Suprapubic skin (tissue), 4 donors: ENCODE data around the gene COLGALT1. TPM values are rescaled to one million over a fixed set of nuclear protein-coding genes. Genes with fewer than 3 reads are reported as not detected.
"Not testable (repeated sequence)": the region's sequence is repeated elsewhere in the genome, so short reads cannot be mapped to it uniquely, and the experiment has no call there.

Source experiments
- DNase-seq, 2 donors: peaks; one replicate each; pipeline ENCODE4 v3.0.0-alpha.2; 2019; ENCODE audit warnings: low spot score in 2 of 2
- H3K27ac ChIP-seq: fragments of 200-600 bp; sonication (generic); one replicate; pipeline ENCODE4 v1.5.1; 2019
- H3K27me3 ChIP-seq: fragments of 200-600 bp; sonication (generic); one replicate; pipeline ENCODE4 v1.5.1; 2019
- H3K36me3 ChIP-seq: fragments of 200-600 bp; sonication (generic); one replicate; pipeline ENCODE4 v1.5.1; 2019
- H3K4me1 ChIP-seq: fragments of 200-600 bp; sonication (generic); one replicate; pipeline ENCODE4 v1.5.1; 2019
- H3K4me3 ChIP-seq: fragments of 200-600 bp; sonication (generic); one replicate; pipeline ENCODE4 v1.5.1; 2019; ENCODE audit warnings: mild to moderate bottlenecking
- H3K9me3 ChIP-seq: fragments of 200-600 bp; sonication (generic); one replicate; pipeline ENCODE4 v1.5.1; 2019
- EP300 ChIP-seq: sonication (generic); formaldehyde crosslinking; IDR thresholded peaks from one replicate; pipeline ENCODE4 v1.6.1; 2017; ENCODE audit warnings: antibody characterized with exemption
- POLR2A ChIP-seq, 2 donors: fragments of 450-650 bp; IDR thresholded peaks; one replicate each; pipeline ENCODE4 v1.6.1; 2017; ENCODE audit warnings: antibody characterized with exemption in 2 of 2, mild to moderate bottlenecking in 2 of 2, moderate library complexity in 2 of 2
- POLR2AphosphoS5 ChIP-seq, 3 donors: sonication (generic); formaldehyde crosslinking; IDR thresholded peaks; one replicate each; pipeline ENCODE4 v1.6.1; 2017; ENCODE audit warnings: antibody characterized with exemption in 3 of 3
- WGBS: methylation state at CpG from one replicate; pipeline ENCODE4 v1.1.5; 2018; 5-methylcytosine and 5-hydroxymethylcytosine counted together
- total RNA-seq, 4 donors: library from RNA; depleted of rRNA; stranded (reverse); fragments of >200 nt; gene quantifications; one replicate each; pipeline ENCODE4 v1.1.0, GENCODE V29; 2016
- TF ChIP-seq, protein P1 (sequence below), 2 donors: fragments of 200-600 bp in 1 of 2; fragments of 450-650 bp in 1 of 2; sonication (generic) in 1 of 2; IDR thresholded peaks; one replicate each; pipeline ENCODE4 v1.5.1; 2016 to 2019; ENCODE audit warnings: antibody characterized with exemption in 2 of 2, mild to moderate bottlenecking in 1 of 2, moderate library complexity in 1 of 2

The COLGALT1 gene
- 10 to 100 TPM; 52.4 to 83.8 (median 60.7) TPM for total RNA-seq

DNA sequence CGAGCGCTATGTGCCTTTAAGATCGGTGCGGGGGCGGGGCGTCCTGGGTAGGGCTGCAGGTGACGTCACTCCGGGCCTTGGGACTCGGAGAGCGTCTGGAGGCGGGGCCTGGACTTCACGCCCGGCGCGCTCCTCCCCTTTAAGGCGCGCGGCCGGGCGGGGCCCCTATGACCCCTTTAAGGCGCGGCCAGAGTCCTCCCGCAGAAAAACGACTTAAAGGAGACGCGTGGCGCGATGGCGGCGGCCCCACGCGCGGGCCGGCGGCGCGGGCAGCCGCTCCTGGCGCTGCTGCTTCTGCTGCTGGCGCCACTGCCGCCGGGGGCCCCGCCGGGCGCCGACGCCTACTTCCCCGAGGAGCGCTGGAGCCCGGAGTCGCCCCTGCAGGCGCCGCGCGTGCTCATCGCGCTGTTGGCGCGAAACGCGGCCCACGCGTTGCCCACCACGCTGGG lies at the start of gene COLGALT1:
Gene COLGALT1 (plus strand): TSS at position 170 of the 449 bp plus-strand sequence. CDS start 65 bp downstream, at position 235.
- peak; percentile 99 for DNase-seq
- Histone ChIP-seq H3K27me3 (no peaks in the 10 kb centered on the region), H3K4me1 (peaks cover 44% of the 10 kb centered on the region), H3K9me3 (no peaks in the 10 kb centered on the region), H3K36me3 (peaks cover 22% of the 10 kb centered on the region), H3K4me3 (peak within 1 kb of the TSS; percentile 95), H3K27ac (peak within 1 kb of the TSS; percentile 86)
- TF ChIP-seq EP300 (no peak), POLR2A (IDR thresholded peaks at IDR 0.05) (peak in 1 of 2 donors; percentile 16)
- WGBS: no CpG with 5 or more reads among the region's 64 CpGs

DNA sequence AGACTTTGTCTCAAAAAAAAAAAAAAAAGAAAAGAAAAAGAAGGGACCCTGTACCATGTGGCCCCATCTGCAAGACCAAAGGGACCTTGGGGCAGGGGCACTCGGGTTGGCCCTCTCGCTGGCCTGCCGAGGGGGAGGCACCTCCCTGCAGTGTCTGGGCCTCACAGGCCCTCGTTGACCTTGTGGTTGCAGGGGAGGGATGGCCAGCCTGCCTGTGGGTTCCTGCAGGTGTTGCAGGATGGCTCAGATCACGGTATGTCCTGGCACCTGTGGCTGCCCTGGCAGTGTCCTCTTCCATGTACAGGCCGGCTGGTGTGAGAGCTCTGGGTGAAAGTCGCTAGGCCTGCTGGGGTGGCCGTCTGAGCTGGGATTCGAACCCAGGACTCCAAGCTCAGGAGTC lies 48.7 kb upstream of the COLGALT1 start:
- peaks cover 12% of the 10 kb centered on the region for H3K36me3 ChIP-seq
- 81% methylated on average over 9 of the region's 9 CpGs for WGBS
- H3K4me3 ChIP-seq: no peak overlapping the region
- H3K9me3 ChIP-seq: no peaks in the 10 kb centered on the region
- no peaks in the 10 kb centered on the region for H3K27me3 ChIP-seq
- DNase-seq: no peak
- peaks cover 30% of the 10 kb centered on the region for H3K4me1 ChIP-seq
- TF ChIP-seq POLR2A (IDR thresholded peaks at IDR 0.05) (no peak), POLR2AphosphoS5 (IDR thresholded peaks at IDR 0.05) (no peak), EP300 (no peak)
- TF ChIP-seq, protein P1, sequence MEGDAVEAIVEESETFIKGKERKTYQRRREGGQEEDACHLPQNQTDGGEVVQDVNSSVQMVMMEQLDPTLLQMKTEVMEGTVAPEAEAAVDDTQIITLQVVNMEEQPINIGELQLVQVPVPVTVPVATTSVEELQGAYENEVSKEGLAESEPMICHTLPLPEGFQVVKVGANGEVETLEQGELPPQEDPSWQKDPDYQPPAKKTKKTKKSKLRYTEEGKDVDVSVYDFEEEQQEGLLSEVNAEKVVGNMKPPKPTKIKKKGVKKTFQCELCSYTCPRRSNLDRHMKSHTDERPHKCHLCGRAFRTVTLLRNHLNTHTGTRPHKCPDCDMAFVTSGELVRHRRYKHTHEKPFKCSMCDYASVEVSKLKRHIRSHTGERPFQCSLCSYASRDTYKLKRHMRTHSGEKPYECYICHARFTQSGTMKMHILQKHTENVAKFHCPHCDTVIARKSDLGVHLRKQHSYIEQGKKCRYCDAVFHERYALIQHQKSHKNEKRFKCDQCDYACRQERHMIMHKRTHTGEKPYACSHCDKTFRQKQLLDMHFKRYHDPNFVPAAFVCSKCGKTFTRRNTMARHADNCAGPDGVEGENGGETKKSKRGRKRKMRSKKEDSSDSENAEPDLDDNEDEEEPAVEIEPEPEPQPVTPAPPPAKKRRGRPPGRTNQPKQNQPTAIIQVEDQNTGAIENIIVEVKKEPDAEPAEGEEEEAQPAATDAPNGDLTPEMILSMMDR (IDR thresholded peaks at IDR 0.05): no peak
- no peak overlapping the region for H3K27ac ChIP-seq

DNA sequence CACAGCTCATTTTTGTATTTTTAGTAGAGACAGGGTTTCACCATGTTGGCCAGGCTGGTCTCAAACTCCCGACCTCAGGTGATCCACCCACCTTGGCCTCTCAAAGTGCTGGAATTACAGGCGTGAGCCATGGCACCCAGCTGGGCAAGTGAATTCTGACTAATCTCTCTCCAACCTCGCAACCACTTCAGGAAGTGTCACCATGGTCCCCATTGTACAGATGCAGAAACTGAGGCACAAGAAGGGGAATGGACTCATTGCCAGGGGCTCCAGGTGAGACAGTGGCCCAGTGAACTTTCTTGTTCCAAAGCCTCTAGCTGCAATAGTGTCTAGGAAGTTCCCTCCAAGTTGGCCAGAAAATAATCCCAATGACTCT lies 46.9 kb upstream of the COLGALT1 start:
- H3K4me1 ChIP-seq: peaks cover 45% of the 10 kb centered on the region
- H3K4me3 ChIP-seq, H3K9me3 ChIP-seq, H3K27me3 ChIP-seq, DNase-seq: not testable (repeated sequence)
- peak overlapping the region; percentile 0 for H3K27ac ChIP-seq
- WGBS: 81% methylated on average over 3 of the region's 3 CpGs
- H3K36me3 ChIP-seq: peaks cover 12% of the 10 kb centered on the region

DNA sequence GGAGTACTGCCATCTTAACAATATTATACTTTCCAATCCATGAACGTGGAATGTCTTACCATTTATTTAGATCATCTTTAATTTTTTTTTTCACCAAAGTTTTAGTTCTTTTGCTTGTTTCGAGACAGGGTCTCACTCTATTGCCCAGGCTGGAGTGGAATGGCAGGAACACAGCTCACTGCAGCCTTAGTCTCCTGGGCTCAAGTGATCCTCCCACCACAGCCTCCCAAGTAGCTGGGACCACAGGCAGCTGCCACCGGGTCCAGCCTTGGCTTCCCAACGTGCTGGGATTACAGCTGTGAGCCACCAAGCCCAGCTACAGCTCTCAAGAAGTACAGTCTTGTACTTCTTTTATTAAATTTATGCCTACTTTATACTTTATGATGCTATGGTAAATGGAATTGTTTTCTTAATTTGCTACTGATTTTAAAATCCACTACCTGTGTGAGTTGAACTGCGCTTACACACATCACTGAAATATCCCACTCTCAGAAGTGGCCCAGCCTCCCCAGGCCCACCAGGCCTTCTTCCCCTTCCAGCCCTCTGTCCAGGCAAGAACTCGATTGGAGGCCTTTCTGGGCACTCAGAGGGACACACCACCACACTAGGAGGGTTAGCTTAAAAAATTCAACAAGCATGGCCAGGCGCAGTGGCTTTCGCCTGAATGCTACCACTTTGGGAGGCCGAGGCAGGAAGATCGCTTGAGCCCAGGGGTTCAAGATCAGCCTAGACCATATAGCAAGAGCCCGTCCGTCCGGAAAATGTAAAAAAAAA lies 45.0 kb upstream of the COLGALT1 start:
- peaks cover 42% of the 10 kb centered on the region for H3K4me1 ChIP-seq
- TF ChIP-seq POLR2AphosphoS5 (IDR thresholded peaks at IDR 0.05) (no peak), EP300 (no peak)
- TF ChIP-seq, protein P1 (IDR thresholded peaks at IDR 0.05): no peak
- H3K36me3 ChIP-seq: peaks cover 6% of the 10 kb centered on the region
- WGBS: 44% methylated on average over 13 of the region's 13 CpGs
- peak overlapping the region; percentile 71 for H3K4me3 ChIP-seq
- peak overlapping the region; percentile 95 for H3K27ac ChIP-seq
- no peaks in the 10 kb centered on the region for H3K27me3 ChIP-seq
- no peaks in the 10 kb centered on the region for H3K9me3 ChIP-seq
- no peak for DNase-seq

- TF ChIP-seq POLR2AphosphoS5 (IDR thresholded peaks at IDR 0.05): peak; percentile 5 to 98 (median 13)
- TF ChIP-seq EP300: no peak
- TF ChIP-seq POLR2A (IDR thresholded peaks at IDR 0.05): peak in 1 of 2 donors; percentile 40
- TF ChIP-seq, protein P1 (IDR thresholded peaks at IDR 0.05): peak in 1 of 2 donors; percentile 22
- 0% methylated on average over 12 of the region's 82 CpGs for WGBS
- Histone ChIP-seq H3K4me1 (peaks cover 37% of the 10 kb centered on the region), H3K4me3 (peak overlapping the region; percentile 71), H3K27me3 (no peaks in the 10 kb centered on the region), H3K9me3 (no peaks in the 10 kb centered on the region), H3K27ac (peak overlapping the region; percentile 95), H3K36me3 (peaks cover 14% of the 10 kb centered on the region)
- peak; percentile 93 for DNase-seq
These were observed 43.5 kb upstream of the COLGALT1 start for GRCh38 chr19:17511724-17512573.

- Histone ChIP-seq H3K27me3 (no peaks in the 10 kb centered on the region), H3K4me1 (peaks cover 34% of the 10 kb centered on the region), H3K4me3 (peak overlapping the region; percentile 71), H3K9me3 (peaks cover under 1% of the 10 kb centered on the region), H3K27ac (peak overlapping the region; percentile 95), H3K36me3 (peaks cover 20% of the 10 kb centered on the region)
- 66% methylated on average over 5 of the region's 9 CpGs for WGBS
- TF ChIP-seq, protein P1 (IDR thresholded peaks at IDR 0.05): no peak
- TF ChIP-seq POLR2A (IDR thresholded peaks at IDR 0.05): no peak
- no peak for TF ChIP-seq POLR2AphosphoS5 (IDR thresholded peaks at IDR 0.05)
- TF ChIP-seq EP300: no peak
- no peak for DNase-seq
These were observed 42.9 kb upstream of the COLGALT1 start for GRCh38 chr19:17512574-17512939.
